ENCODE results near the gene ASAP2.

ASAP2 gene

GRCh38 chr2:9422321-9423099 lies 215.9 kb downstream of the ASAP2 start:
- peak overlapping the region; percentile 85 for H3K4me3 ChIP-seq (ENCODE audit: low read depth, low read length)
- no peak for TF ChIP-seq CTCF (IDR thresholded peaks at IDR 0.05; ENCODE audit: borderline replicate concordance, insufficient read depth, low read depth, low read length)

GRCh38 chr2:9423100-9423921 lies 216.7 kb downstream of the ASAP2 start, which contains the start of the genes CPSF3 and ITGB1BP1:
Gene CPSF3, plus strand, starts transcription at chr2:9423654. Its CDS starts 120 bp downstream, at chr2:9423774.
Gene ITGB1BP1, minus strand, starts transcription at chr2:9423528. Its CDS starts 4,831 bp downstream, at chr2:9418697.
- TF ChIP-seq CTCF (IDR thresholded peaks at IDR 0.05; ENCODE audit: borderline replicate concordance, insufficient read depth, low read depth, low read length), result no peak
- H3K4me3 ChIP-seq (ENCODE audit: low read depth, low read length), result peak within 1 kb of the TSS; percentile 85

GRCh38 chr2:9423922-9424272 lies 217.3 kb downstream of the ASAP2 start:
- H3K4me3 ChIP-seq (ENCODE audit: low read depth, low read length), result peak overlapping the region; percentile 85
- no peak for TF ChIP-seq CTCF (IDR thresholded peaks at IDR 0.05; ENCODE audit: borderline replicate concordance, insufficient read depth, low read depth, low read length)

GRCh38 chr2:9424447-9425164 lies 218.0 kb downstream of the ASAP2 start:
- H3K4me3 ChIP-seq (ENCODE audit: low read depth, low read length), result peak overlapping the region; percentile 85
- no peak for TF ChIP-seq CTCF (IDR thresholded peaks at IDR 0.05; ENCODE audit: borderline replicate concordance, insufficient read depth, low read depth, low read length)

- no peak for TF ChIP-seq CTCF (IDR thresholded peaks at IDR 0.05; ENCODE audit: borderline replicate concordance, insufficient read depth, low read depth, low read length)
- H3K4me3 ChIP-seq (ENCODE audit: low read depth, low read length), result no peak overlapping the region
Observed at GRCh38 chr2:9428965-9429577, 222.5 kb downstream of the ASAP2 start.

- H3K4me3 ChIP-seq (ENCODE audit: low read depth, low read length), result no peak overlapping the region
- no peak for TF ChIP-seq CTCF (IDR thresholded peaks at IDR 0.05; ENCODE audit: borderline replicate concordance, insufficient read depth, low read depth, low read length)
Observed at GRCh38 chr2:9430316-9431293, 224.0 kb downstream of the ASAP2 start.

Measured in GM12875 (cell line).